NCI-H82 (cell line): ENCODE results near the gene IKBKE.

Experiments
- DNase-seq: peaks from one replicate; lab custom pipeline; 2025; lab: John Stamatoyannopoulos, UW

Gene IKBKE

GRCh38 chr1:206496131-206496793 lies 26.0 kb downstream of the IKBKE start:
- DNase-seq: no peak

GRCh38 chr1:206497363-206497762 lies 27.1 kb downstream of the IKBKE start:
- no peak for DNase-seq

GRCh38 chr1:206497774-206498173 lies 27.5 kb downstream of the IKBKE start:
- no peak for DNase-seq

- no peak for DNase-seq
Observed at GRCh38 chr1:206498685-206499084, 28.4 kb downstream of the IKBKE start.

- DNase-seq: no peak
Observed at GRCh38 chr1:206500046-206500445, 29.8 kb downstream of the IKBKE start.

- DNase-seq: no peak
Observed at GRCh38 chr1:206501881-206502280, 31.6 kb downstream of the IKBKE start.

- no peak for DNase-seq
Observed at GRCh38 chr1:206502403-206502802, 32.1 kb downstream of the IKBKE start.

- no peak for DNase-seq
Observed at GRCh38 chr1:206502812-206503211, 32.5 kb downstream of the IKBKE start.

GRCh38 chr1:206503591-206504362 lies 33.5 kb downstream of the IKBKE start:
- no peak for DNase-seq

- DNase-seq: no peak
Observed at GRCh38 chr1:206504363-206504713, 34.1 kb downstream of the IKBKE start.

GRCh38 chr1:206505702-206506355 lies 35.6 kb downstream of the IKBKE start:
- DNase-seq: no peak

GRCh38 chr1:206506405-206507283 lies 36.4 kb downstream of the IKBKE start:
- no peak for DNase-seq

- peak; percentile 76 for DNase-seq
Observed at GRCh38 chr1:206507284-206508129, 37.2 kb downstream of the IKBKE start, which contains the start of gene RASSF5. RASSF5 (plus strand) TSS chr1:206507531; CDS start chr1:206507603, 72 bp downstream.

- DNase-seq: no peak
Observed at GRCh38 chr1:206508130-206508889, 38.0 kb downstream of the IKBKE start.

- no peak for DNase-seq
Observed at GRCh38 chr1:206508956-206509355, 38.7 kb downstream of the IKBKE start.

GRCh38 chr1:206509612-206510257 lies 39.5 kb downstream of the IKBKE start:
- DNase-seq: no peak

- no peak for DNase-seq
Observed at GRCh38 chr1:206510371-206510770, 40.1 kb downstream of the IKBKE start.

GRCh38 chr1:206511362-206512057 lies 41.2 kb downstream of the IKBKE start:
- DNase-seq: no peak
